Pancreas (tissue), 10 donors: ENCODE data around the gene LENG9. TPM values are rescaled to one million over a fixed set of nuclear protein-coding genes. Genes with fewer than 3 reads are reported as not detected.

Source experiments
- ATAC-seq, 4 donors: fragments of 200-7000 bp; cut with Tn5 transposase; one replicate each; pipeline versions ENCODE4 v1.8.0 to v1.9.1; 2020; ENCODE audit warnings: mild to moderate bottlenecking in 4 of 4, moderate library complexity in 4 of 4
- DNase-seq, 6 donors: peaks; one replicate each; pipeline ENCODE4 v3.0.0-alpha.2; 2020
- FAIRE-seq: peaks from 2 replicates; lab custom pipeline; 2012; peaks lifted over from hg19 to GRCh38; lab: Jason Lieb, UNC
- H3K27ac ChIP-seq, 4 donors: fragments of 200-600 bp; sonication (generic); 1 replicate in 3 of 4; 2 replicates in 1 of 4; pipeline versions ENCODE4 v1.5.0 to v1.8.0; 2020
- H3K27me3 ChIP-seq, 4 donors: fragments of 200-600 bp; one replicate each; pipeline ENCODE4 v1.8.0; 2021
- H3K36me3 ChIP-seq, 3 donors: fragments of 200-600 bp; sonication (generic) in 1 of 3; one replicate each; pipeline versions ENCODE4 v1.5.0 to v1.8.0; 2020 to 2021
- H3K4me1 ChIP-seq, 3 donors: fragments of 200-600 bp; one replicate each; pipeline ENCODE4 v1.8.0; 2021
- H3K4me3 ChIP-seq, 4 donors: fragments of 200-600 bp; sonication (generic) in 2 of 4; one replicate each; pipeline versions ENCODE4 v1.5.0 to v1.8.0; 2020 to 2021
- H3K9me3 ChIP-seq, 4 donors: fragments of 200-600 bp; one replicate each; pipeline ENCODE4 v1.8.0; 2021
- WGBS, 2 donors: extraction: QIAGEN DNeasy Blood & Tissue Kit; methylation state at CpG; one replicate each; pipeline ENCODE4 v1.1.7; 2013; 5-methylcytosine and 5-hydroxymethylcytosine counted together
- intact Hi-C, 3 donors: fragments of 100-400 bp; cut with DNase I; formaldehyde crosslinking; loops; one replicate each; pipeline versions ENCODE4 v1.11.1 to v1.14.2; 2022
- polyA plus RNA-seq, 2 donors: library from polyadenylated mRNA; stranded (reverse); fragments of 200-250 nt; gene quantifications; one replicate each; pipeline ENCODE4 v1.2.3, GENCODE V29; 2013
- total RNA-seq, 6 donors: library from RNA; stranded (reverse); fragmentation: NEBNext Ultra II Directional in 4 of 6; extraction: Animal tissue kit (Norgen Biotek cat#: 25700) in 4 of 6; gene quantifications; one replicate each; pipeline versions ENCODE4 v1.2.1 to v1.2.4, GENCODE V29; 2021 to 2023
- TF ChIP-seq, protein P1 (sequence below), 4 donors: fragments of 200-600 bp; sonication (generic) in 3 of 4; IDR thresholded peaks; one replicate each; pipeline versions ENCODE4 v1.5.0 to v1.8.0; 2021; ENCODE audit warnings: antibody characterized with exemption in 4 of 4
- donor health status: healthy with polysubstance abuse.
- donor health status: DM: no; HTN: no; CAD: no; lungs with moderate emphysema.
- donor health status: DM: no; HTN: no; CAD: no.
- donor health status: control.
- donor health status: control.
- donor health status: Bipolar disorder and iron deficiency.
- donor health status: DM: yes; HTN: yes; CAD: no.
- donor health status: DM: no; HTN: no; CAD: no.
- donor health status: DM: no; HTN: no; CAD: no.
- donor health status: DM: yes; HTN: yes; CAD: no.

Gene LENG9
- total and polyA plus RNA-seq, 8 donors = 4.2 to 23.4 (median 13.1) TPM

DNA sequence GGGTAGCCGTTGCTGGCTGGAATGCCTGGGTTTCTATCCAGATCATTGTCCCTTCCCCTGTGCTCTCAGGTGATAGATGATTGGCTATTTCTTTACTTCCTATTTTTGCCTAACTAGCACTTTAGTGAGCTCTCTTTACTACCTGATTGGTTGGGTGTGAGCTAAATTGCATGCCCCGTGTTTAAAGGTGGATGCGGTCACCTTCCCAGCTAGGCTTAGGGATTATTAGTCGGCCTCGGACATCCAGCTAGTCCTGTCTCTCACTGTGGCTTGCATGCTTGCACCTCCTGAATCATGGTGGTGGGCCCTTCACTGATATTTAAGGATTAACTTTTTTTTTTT lies 38.2 kb downstream of the LENG9 start:
- H3K27ac ChIP-seq = no peak overlapping the region
- H3K27me3 ChIP-seq = no peaks in the 10 kb centered on the region
- no peak for FAIRE-seq
- peaks cover 0 to 3% (median 0%) of the 10 kb centered on the region in 3 donors for H3K4me1 ChIP-seq
- H3K9me3 ChIP-seq = no peaks in the 10 kb centered on the region
- TF ChIP-seq, protein P1, sequence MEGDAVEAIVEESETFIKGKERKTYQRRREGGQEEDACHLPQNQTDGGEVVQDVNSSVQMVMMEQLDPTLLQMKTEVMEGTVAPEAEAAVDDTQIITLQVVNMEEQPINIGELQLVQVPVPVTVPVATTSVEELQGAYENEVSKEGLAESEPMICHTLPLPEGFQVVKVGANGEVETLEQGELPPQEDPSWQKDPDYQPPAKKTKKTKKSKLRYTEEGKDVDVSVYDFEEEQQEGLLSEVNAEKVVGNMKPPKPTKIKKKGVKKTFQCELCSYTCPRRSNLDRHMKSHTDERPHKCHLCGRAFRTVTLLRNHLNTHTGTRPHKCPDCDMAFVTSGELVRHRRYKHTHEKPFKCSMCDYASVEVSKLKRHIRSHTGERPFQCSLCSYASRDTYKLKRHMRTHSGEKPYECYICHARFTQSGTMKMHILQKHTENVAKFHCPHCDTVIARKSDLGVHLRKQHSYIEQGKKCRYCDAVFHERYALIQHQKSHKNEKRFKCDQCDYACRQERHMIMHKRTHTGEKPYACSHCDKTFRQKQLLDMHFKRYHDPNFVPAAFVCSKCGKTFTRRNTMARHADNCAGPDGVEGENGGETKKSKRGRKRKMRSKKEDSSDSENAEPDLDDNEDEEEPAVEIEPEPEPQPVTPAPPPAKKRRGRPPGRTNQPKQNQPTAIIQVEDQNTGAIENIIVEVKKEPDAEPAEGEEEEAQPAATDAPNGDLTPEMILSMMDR (IDR thresholded peaks at IDR 0.05) = no peak
- no peak overlapping the region for H3K4me3 ChIP-seq
- no peak for ATAC-seq
- H3K36me3 ChIP-seq = no peaks in the 10 kb centered on the region
- DNase-seq = no peak
- 66 to 75% methylated on average over 5 of the region's 5 CpGs for WGBS, 2 donors
- intact Hi-C loops = no loop called here

DNA sequence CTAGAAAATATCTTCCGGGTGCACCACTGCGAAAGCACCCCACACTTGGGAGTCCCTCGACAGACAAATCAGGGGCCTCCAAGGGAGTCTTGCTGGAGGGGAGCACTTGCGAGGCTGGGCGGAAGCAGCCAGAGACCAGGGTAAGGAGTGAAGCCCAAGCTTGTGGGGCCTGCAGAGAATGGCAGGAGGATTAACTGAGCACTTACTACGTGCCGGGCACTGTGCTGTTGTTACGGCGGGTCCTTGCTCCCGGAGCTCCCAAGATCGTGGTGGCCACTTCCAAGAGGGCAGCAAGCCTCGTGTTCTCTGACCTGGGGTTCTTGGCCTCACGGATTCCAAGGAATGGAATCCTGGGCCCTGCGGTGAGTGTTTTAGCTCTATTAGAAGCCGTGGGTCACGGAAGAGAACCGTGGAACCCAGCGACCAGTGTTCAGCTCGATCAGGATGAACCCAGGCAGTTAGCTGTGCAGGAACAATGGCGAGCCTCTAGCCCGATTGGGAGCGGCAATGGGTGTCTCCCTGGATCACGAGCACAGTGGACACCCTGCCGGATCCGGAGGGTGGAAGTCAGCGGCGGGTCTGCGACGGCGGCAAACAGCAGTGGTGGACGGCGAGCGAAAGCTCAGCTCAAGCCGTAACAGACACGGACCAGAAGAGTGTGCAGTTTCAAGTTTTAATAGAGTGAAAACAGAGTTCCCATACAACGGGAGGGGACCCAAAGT lies 38.8 kb downstream of the LENG9 start:
- no peak for ATAC-seq

DNA sequence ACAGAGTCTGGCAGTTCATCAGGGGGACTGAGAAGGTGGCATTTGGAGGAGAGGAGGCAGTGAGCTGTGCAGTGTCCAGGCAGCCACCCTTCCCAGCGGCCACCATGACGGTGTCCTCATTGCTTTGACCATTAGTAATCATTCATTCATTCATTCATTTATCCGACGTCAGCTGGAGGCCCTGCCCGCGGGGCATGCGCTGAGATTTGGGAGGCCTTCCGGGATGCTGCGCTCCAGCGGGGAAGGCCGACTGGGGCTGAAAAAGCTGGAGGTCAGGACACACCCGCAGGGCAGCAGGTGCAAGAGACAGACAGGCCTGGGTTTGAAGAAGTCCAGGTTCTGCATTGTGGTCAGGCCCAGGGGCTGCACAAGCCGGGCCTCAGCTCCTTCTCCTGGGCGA lies 39.4 kb downstream of the LENG9 start:
- Histone ChIP-seq H3K4me1 (no peaks in the 10 kb centered on the region), H3K36me3 (no peaks in the 10 kb centered on the region), H3K27me3 (no peaks in the 10 kb centered on the region), H3K4me3 (no peak overlapping the region), H3K27ac (no peak overlapping the region), H3K9me3 (no peaks in the 10 kb centered on the region)
- DNase-seq = no peak
- no peak for FAIRE-seq
- ATAC-seq = no peak
- intact Hi-C loops = no loop called here
- 79 to 83% methylated on average over 14 of the region's 14 CpGs for WGBS, 2 donors
- TF ChIP-seq, protein P1 (IDR thresholded peaks at IDR 0.05) = no peak

More for the DNA sequence above, 38.8 kb downstream of the LENG9 start:
- TF ChIP-seq, protein P1 (IDR thresholded peaks at IDR 0.05) = no peak
- intact Hi-C loops = no loop called here
- Histone ChIP-seq H3K4me1 (no peaks in the 10 kb centered on the region), H3K27me3 (no peaks in the 10 kb centered on the region), H3K27ac (no peak overlapping the region), H3K9me3 (no peaks in the 10 kb centered on the region), H3K36me3 (no peaks in the 10 kb centered on the region), H3K4me3 (no peak overlapping the region)
- WGBS, 2 donors = 82 to 83% methylated on average over 36 of the region's 36 CpGs
- FAIRE-seq = no peak
- DNase-seq = no peak

DNA sequence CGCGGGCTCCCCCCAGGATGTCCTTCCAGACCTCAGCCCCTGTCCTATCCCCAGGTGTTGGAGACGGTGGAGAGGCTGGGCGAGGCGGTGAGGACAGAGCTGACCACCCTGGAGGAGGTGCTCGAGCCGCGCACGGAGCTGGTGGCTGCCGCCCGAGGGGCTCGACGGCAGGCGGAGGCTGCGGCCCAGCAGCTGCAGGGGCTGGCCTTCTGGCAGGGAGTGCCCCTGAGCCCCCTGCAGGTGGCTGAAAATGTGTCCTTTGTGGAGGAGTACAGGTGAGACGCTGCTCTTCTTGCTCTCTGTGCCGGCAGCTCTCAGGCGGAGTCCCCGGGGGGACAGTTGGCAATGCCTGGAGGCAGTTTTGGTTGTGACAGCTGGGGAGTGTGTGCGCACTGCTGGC lies 41.4 kb downstream of the LENG9 start:
- FAIRE-seq = no peak
- no peak for ATAC-seq
- WGBS, 2 donors = 79 to 82% methylated on average over 20 of the region's 20 CpGs
- Histone ChIP-seq H3K36me3 (no peaks in the 10 kb centered on the region), H3K4me3 (no peak overlapping the region), H3K27me3 (no peaks in the 10 kb centered on the region), H3K9me3 (no peaks in the 10 kb centered on the region), H3K4me1 (no peaks in the 10 kb centered on the region), H3K27ac (no peak overlapping the region)
- peak in 1 of 6 donors; percentile 69 for DNase-seq
- TF ChIP-seq, protein P1 (IDR thresholded peaks at IDR 0.05) = no peak
- intact Hi-C loops = no loop called here

DNA sequence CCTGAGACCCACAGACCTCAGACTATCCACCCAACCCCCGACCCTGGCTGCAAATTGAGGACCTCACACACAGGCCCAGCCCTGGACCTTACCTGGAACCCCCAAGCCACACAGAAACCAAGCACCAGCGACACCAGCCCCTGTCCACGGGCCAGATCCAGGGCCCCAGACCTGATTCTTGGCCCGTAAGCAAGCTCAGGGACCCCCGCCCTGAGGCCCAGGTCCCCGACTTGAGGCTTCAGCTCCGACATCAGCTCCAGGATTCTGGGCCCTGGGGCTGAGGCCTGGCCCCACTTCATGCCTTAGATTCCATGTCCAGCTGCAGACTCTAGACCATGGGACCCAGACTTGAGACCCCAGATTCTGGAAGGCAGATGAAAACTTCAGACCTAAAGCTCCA lies 42.1 kb downstream of the LENG9 start:
- Histone ChIP-seq H3K4me3 (no peak overlapping the region), H3K27ac (peak overlapping the region in 2 of 4 donors; percentile 70 to 76), H3K36me3 (no peaks in the 10 kb centered on the region), H3K9me3 (no peaks in the 10 kb centered on the region), H3K4me1 (no peaks in the 10 kb centered on the region), H3K27me3 (no peaks in the 10 kb centered on the region)
- ATAC-seq (no peak), DNase-seq (no peak), FAIRE-seq (no peak)
- 77 to 80% methylated on average over 7 of the region's 7 CpGs for WGBS, 2 donors
- intact Hi-C loops = no loop called here
- TF ChIP-seq, protein P1 (IDR thresholded peaks at IDR 0.05) = no peak
